GM11168 (cell line): ENCODE measurements around the gene MYZAP.

Source experiments
- in situ Hi-C: fragments of 300-500 bp; cut with MboI; formaldehyde crosslinking; loops from one replicate; pipeline ENCODE4 v1.12.0; 2022; ENCODE audit warnings: low sequenced_read_pairs; ENCODE audit not compliant: unreplicated experiment

Gene MYZAP

DNA sequence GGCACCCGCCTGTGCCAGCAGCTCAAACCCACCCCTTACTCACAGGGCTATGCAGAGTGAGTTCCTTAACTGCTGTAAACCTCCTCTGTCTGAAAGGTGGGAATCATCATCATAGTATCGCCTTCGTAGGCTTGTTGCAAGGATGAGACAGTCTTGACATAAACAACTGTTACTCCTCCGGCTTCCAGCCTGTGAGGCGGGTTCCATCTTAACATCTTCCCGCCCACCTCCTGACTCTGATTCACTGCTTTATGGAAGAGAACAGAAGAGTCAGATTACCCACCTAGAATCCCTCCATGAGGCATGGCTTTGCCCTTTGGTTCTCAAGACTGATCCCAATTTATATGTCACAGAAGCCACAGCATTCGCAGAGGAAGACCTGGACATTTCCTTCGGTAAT is 136.7 kb downstream of the MYZAP start:
- in situ Hi-C loops = no loop called here

- in situ Hi-C loops = no loop called here
Observed at GRCh38 chr15:57730876-57731275, 139.2 kb downstream of the MYZAP start.

DNA sequence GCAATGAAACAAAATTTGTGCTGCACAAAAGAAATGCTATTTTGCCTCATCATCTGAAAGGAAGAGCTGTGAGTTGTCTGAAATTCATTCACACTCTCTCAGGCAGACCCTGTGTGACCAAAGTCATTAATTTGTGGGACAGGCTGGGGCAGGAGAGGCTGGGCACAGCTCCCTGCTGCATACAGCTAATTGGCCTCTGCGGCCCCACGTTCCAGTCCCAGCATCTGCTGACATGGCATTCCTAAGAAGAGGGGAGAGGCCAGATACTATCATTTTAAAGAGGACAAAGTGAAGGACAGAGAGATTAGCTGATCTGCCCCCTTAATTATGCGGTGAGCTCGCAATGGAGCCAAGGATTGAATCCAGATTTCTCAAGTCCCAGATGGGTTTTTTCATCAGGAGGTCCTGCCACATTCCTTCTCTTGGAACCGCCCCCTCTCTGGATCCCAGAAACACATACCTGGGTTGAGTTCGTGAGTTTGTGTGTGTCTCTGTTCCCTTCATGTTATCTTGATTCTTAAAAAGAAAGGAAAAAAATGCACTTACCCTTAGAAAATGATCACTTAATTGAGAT is 139.9 kb downstream of the MYZAP start:
- in situ Hi-C loops = no loop called here

- in situ Hi-C loops = no loop called here
Observed at GRCh38 chr15:57732526-57733331, 141.0 kb downstream of the MYZAP start.

DNA sequence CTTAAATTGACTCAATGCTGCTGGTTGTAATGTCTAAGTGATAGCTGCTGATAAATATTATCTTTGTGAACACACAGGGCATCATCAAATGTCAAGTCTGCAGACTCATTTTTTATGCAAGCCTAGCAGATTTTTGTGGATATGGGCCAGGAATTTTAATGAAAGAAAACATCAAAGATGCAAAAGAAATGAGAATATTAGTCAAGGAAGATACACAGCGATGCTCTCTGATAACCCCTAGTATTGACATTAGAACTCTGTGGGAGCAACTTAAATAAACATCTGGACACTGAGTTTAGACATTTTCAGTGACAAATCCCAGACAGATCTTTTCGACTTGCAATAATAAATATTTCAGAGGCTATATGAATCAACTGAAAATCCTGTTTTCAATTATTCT is 143.2 kb downstream of the MYZAP start:
- in situ Hi-C loops = no loop called here
